Stimulated activated CD8-positive, alpha-beta memory T cell treated with anti-CD3 and anti-CD28 coated beads, Interleukin-15, amount 100 ng/mL, for 24 hours (primary cell): Measurements from ENCODE around the gene PPP6R3.
"Not testable (repeated sequence)": the region's sequence is repeated elsewhere in the genome, so short reads cannot be mapped to it uniquely, and the experiment has no call there.

Experiments
- DNase-seq: peaks from one replicate; pipeline ENCODE4 v3.0.0-alpha.2; 2020; ENCODE audit warnings: low read depth

PPP6R3 gene

DNA sequence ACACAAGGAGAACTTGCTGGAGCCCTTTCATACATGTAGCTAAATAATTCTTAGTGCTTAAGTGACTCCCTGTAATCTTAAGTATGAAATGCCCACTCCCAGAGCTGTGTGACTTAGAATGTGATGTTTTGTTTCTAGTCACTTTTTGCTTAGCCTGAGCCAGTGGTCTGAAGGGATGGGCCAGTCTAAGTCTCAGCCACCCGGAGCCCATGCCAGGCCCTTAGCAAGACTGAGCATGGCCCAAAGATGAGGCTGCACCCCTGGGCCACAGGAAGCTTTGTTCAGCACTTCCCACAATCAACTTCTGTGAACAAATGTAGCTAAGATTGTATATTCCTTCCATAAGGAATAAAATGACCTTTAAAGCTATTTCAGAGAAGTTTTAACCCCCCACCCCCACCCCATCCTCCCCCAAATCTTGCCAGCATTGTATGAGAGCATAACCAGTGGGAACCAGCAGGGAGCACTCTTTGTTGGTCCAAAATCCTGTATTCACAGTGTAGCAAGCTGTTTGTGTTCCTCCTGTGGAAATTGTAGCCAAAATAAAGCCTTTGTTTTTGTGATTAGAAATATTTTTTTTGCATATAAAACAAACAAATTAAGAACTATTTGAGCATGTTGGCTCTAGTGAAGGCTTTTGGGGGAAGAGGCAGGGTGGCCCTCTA is 150.0 kb downstream of the PPP6R3 start:
- no peak for DNase-seq

DNA sequence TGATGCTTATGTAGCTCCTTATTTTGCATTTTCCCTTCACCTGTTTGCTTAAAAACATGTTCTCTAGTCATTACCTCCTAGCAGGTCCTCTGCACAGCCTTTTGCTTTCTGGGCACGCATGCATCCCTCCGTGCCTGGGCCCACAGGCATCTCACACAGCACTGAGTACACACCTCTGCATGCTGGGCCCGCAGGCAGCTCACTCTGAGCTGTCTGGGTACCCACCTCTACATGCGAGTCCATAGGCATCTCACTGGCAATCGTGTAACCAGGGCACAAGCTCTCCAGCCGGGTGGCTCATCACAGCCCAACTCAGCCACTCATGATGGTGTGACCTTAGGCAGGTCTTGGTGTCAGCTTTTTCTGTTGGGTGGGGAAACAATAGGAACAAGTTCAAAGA is 155.1 kb downstream of the PPP6R3 start:
- no peak for DNase-seq

DNA sequence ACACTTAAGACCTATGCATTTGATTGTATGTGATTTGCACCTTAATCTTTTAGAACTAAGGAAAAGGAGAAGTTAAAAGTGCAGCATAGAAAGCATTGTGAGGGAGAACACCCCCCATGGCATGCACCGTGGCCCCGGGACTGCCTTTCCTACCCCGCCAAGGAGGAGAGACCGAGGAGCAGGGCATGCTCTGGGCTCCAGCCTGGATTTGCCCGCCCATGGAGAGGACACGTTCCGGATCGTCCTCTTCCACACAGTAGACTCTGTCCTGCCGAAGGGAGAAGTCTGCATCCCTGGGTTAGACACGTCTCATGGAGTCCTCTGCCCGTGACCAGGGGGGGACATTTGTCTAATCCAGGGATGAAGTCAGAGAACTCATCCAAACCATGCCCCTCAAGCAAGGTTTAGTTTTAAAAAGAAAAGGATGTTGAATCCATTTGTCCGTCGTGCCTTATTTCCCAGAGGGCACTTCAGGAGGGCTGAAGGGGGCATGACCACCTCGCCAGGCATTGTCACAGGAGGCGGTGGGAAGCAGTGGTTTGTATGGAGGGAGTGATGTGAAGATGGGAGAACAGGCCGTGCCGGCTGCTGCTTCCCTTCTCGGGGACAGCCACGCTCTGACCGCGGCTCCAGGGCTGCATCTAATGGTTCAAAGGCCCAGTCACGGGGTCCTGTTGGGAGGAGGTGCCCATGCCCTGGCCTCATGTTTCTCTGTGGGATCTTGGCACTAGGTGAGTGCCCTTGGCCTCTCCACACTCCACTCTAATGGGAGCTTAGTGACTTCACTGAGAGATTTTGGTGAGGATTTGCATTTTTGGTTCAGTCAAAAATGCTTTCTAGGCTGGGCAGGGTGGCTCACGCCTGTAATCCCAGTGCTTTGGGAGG is 157.6 kb downstream of the PPP6R3 start:
- no peak for DNase-seq

DNA sequence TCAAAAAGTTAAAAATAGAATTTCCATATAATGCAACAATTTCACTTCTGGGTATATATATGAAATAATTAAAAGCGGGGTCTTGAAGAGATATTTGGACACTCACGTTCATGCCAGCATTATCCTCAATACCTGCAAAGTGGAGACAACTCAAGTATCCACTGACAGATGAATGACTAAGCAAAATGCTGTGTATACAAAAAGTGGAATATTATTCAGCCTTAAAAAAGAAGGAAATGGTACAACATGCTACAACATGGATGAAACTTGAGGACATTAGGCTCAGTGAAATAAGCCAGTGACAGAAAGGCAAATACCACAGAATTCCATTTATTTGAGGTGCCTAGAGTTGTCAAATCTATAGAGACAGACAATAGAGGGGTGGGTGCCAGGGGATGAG is 161.3 kb downstream of the PPP6R3 start:
- no peak for DNase-seq

DNA sequence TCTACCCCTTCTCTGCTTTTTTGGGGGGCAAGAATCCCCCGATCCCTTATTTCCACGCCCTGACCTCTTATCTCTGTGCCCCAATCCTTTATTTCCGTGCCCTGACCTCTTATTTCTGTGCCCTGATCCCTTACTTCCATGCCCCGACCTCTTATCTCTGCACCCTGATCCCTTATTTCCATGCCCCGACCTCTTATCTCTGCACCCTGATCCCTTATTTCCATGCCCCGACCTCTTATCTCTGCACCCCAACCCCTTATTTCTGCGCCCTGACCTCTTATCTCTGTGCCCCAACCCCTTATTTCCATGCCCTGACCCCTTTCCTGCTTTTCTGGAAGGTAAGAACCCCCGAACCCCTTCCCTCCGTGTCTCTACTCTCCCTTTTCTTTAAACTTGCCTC is 163.2 kb downstream of the PPP6R3 start:
- not testable (repeated sequence) for DNase-seq

DNA sequence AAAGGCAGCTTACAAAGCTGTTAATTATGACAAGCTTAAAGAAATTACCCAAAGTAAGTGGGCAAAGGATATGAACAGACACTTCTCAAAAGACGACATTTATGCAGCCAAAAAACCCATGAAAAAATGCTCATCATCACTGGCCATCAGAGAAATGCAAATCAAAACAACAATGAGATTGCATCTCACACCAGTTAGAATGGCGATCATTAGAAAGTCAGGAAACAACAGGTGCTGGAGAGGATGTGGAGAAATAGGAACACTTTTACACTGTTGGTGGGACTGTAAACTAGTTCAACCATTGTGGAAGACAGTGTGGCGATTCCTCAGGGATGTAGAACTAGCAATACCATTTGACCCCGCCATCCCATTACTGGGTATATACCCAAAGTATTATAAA is 164.5 kb downstream of the PPP6R3 start:
- not testable (repeated sequence) for DNase-seq

DNA sequence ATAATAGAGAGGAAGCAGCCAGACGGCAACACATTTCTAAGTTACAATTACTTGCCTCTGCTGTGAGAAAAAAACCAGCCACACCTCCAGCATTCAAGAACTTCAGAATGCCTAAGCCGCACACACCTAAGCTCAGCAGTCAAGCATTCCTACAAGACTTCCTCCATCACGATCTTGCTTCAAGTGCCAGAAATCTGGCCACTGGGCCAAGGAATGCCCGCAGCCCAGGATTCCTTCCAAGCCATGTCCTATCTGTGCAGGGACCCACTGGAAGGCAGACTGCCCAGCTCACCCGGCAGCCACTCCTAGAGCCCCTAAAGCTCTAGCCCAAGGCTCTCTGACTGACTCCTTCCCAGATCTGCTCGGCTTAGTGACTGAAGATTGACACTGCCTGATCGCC is 165.7 kb downstream of the PPP6R3 start:
- DNase-seq, result not testable (repeated sequence)

DNA sequence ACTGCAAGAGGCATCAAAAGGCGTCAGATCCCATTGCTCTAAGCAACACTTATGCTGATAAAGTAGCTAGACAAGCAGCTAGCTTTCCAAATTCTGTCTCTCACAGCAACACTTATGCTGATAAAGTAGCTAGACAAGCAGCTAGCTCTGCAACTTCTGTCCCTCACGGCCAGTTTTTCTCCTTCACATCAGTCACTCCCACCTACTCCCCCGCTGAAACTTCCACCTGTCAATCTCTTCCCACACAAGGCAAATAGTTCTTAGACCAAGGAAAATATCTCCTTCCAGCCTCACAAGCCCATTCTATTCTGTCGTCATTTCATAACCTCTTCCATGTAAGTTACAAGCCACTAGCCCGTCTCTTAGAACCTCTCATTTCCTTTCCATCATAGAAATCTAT is 168.3 kb downstream of the PPP6R3 start:
- DNase-seq, result not testable (repeated sequence)

DNA sequence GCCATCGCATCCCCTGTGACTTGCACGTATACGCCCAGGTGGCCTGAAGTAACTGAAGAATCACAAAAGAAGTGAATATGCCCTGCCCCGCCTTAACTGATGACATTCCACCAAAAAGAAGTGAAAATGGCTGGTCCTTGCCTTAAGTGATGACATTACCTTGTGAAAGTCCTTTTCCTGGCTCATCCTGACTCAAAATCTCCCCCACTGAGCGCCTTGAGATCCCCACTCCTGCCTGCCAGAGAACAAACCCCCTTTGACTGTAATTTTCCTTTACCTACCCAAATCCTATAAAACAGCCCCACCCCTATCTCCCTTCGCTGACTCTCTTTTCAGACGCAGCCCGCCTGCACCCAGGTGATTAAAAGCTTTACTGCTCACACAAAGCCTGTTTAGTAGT is 171.8 kb downstream of the PPP6R3 start:
- DNase-seq, result not testable (repeated sequence)

DNA sequence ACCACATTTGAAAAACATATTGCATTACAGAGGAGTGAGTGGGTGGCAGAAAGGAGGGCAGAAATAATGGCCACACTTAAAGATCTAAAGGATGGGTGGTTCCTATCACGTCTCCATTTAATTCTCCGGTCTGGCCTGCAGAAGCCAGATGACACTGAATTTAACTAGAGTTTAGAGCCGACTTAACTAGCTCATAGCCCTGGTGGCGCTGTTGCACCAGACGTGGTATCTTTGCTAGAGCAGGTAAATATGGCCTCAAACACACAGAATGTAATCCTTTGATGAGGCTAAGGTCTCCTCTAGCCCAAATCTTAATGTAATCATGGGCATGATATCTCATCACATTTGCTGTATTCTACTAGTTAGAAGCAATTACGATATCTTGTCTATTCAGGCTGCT is 172.2 kb downstream of the PPP6R3 start:
- DNase-seq, result no peak

DNA sequence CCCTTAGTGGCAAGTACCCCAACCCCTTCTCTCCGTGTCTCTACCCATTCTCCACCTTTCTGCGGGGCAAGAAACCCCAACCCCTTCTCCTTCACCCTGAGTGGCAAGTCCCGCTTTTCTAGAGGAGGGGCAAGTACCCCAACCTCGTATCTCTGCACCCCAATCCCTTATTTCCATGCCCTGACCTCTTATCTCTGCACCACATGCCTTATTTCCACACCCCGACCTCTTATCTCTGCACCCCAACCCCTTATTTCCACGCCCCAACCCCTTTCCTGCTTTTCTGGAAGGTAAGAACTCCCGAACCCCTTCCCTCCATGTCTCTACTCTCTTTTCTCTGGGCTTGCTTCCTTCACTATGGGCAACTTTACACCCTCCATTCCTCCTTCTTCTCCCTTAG is 174.1 kb downstream of the PPP6R3 start:
- DNase-seq, result not testable (repeated sequence)

DNA sequence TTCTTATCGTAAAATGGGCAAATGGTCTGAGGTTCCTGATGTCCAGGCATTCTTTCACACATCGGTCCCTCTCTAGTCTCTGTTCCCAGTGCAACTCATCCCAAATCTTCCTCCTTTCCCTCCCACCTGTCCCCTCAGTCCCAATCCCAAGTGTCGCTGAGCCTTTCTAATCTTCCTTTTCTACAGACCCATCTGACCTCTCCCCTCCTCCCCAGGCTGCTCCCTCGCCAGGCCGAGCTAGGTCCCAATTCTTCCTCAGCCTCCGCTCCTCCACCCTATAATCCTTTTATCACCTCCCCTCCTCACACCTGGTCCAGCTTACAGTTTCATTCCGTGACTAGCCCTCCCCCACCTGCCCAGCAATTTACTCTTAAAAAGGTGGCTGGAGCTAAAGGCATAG is 174.6 kb downstream of the PPP6R3 start:
- DNase-seq, result not testable (repeated sequence)

DNA sequence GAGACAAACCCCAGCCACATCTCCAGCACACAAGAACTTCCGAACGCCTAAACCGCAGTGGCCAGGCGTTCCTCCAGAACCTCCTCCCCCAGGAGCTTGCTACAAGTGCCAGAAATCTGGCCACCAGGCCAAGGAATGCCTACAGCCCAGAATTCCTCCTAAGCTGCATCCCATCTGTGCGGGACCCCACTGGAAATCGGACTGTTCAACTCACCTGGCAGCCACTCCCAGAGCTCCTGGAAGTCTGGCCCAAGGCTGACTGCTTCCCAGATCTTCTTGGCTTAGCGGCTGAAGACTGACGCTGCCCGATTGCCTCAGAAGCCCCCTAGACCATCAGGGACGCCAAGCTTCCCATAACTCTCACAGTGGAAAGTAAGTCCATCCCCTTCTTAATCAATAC is 175.3 kb downstream of the PPP6R3 start:
- not testable (repeated sequence) for DNase-seq

DNA sequence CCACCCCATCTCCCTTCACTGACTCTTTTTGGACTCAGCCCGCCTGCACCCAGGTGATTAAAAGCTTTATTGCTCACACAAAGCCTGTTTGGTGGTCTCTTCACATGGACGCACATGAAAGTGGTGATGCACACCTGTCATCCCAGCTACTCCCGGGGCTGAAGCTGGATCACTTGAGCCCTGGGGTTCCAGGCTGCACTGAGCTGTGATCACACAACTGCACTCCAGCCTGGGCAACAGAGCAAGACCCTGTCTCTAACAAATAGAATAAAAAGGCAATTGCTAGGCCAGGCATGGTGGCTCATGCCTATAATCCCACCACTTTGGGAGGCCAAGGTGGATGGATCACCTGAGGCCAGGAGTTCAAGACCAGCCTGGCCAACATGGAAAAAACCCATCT is 178.8 kb downstream of the PPP6R3 start:
- not testable (repeated sequence) for DNase-seq

DNA sequence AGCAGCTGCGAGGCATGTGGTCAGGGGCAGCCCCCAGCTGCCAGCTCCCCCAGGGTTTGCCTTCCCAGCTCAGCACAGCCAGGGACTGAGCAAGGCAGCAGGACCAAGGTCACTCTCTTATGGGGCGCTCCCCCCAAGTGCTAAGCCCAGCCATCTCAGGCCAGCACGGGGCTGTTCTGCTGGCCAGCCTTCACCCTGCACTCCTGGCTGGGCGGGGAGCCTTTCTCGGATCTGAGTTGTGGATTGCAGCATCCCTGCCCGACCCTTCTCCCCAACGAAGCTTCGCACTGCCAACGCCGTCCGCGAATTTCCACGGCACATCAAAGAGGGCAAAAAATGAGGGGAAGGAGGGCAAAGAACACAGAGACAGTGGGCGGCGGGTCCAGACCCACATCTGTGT is 181.3 kb downstream of the PPP6R3 start:
- no peak for DNase-seq

DNA sequence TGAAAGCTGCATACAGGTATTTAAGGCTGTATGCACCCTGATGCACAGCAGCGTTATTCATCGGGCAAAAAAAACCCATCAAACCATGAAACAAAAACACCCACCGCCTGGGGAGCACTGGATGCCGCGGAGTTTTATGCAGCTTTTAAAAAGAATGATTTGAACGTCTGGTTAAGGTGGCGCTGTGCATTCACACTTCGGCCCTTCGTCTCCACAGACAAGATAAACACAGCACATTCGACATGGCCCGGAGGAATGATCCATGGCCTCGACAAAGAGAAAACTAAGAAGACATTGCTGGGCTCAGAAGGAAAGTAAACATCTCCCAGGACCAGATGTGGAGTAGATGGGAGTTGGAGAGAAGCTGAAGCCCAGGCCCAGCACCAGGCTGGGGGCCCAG is 183.0 kb downstream of the PPP6R3 start:
- no peak for DNase-seq

DNA sequence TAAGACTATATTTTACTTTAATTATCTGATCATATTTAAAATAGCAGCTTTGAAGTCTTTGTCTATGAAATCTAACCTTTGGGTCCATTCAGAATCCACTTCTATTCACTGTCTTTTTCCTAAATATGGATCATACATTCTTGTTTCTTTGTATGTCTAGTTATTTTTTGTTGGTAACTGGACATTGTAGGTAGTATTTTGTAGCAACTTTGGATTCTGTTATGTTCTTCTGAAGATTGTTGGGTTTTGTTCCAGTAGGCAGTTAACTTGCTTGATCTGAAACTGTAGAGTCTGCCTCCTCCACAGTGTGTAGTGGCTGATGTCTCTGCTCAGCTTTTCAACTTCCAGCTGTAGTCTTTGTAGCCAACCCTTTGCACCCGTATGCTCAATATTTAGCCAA is 186.3 kb downstream of the PPP6R3 start:
- DNase-seq, result no peak

DNA sequence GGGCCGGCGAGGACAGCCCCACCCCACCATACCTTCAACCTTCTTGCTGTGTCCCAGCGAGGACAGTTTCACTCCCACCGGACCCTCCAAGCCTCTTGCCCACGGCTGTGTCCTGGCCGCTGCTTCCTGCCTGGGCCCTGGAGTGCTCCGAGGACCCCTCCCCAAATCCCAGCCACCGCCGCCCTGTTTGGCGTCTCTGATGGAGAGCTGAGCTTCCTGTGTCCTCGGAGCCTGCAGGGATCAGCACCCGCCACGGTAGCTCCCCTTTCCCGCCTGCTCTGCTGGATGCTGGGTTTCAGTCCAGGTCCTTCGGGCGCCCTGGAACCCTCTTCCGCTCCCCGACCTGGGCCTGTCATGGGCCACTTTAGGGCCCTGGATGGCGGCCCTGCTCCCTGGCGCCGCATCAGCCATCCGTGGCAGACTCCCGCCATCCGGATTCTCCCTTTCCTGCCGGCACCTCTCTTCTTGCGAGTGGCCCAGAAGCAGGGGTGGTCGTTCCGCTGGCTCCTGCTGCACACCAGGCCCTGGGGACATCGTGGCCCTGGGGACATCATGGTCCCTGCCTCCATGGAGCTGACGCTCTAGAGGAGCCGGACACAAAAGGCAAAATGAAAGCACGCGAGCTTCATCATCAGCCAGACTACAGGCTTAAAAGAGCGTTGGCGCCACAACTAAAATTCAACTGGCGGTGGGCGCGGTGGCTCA is 189.5 kb downstream of the PPP6R3 start:
- no peak for DNase-seq

DNA sequence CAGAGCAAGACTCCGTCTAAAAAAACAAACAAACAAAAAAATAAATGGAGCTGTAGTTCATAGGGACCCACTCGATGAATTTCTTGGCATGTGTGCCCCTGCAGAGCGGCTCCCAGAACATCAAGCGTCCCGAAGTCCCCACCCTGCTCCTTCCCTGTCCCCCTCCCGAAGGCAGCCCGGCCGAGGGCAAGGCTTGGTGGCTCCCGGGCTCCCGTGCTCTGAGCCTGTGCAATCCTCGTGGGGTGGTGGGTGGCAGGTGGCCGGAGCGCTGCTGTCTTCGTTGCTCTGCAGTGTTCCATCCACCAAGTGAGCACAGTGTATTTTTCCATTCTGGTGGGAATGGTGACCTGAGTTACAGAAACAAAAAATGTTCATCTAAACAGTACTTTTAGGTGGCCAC is 190.2 kb downstream of the PPP6R3 start:
- no peak for DNase-seq

DNA sequence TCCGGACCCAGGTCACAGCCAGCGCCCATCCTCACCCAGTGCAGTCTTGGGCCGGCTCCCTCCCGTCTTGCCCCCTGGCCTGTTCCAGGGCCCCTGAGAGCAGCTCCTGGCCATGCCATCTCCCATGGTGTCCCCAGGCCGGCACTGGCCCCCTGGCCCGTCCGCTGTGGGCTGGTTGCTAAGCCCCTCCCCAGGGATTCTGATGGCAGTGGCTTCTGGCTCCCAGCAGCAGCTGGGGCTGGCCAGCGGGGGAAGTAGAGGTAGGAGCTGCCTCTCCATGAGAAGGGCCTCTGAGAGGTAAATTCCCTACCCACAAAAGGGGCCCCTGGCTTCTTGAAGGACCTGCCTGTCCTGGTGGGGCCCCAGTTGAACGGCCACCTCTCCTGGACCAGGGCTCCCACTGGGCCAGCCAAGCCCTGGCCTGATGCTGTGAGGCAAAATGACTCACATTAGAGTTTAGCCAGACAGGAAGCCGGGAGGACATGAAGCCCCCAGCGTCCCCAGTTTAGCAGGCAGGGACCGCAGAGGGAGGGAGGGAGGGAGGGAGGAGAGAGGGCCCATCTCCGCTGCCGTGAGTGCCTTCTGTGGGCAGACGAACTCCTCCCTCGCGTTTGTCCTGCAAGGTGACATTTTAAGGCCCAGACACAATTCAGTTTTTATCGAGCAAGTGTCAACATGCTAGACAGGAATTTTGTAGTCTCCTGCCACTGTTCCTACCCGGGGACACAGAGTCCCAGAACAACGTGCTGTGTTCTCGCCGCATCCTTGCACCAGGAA is 190.8 kb downstream of the PPP6R3 start:
- DNase-seq, result no peak

DNA sequence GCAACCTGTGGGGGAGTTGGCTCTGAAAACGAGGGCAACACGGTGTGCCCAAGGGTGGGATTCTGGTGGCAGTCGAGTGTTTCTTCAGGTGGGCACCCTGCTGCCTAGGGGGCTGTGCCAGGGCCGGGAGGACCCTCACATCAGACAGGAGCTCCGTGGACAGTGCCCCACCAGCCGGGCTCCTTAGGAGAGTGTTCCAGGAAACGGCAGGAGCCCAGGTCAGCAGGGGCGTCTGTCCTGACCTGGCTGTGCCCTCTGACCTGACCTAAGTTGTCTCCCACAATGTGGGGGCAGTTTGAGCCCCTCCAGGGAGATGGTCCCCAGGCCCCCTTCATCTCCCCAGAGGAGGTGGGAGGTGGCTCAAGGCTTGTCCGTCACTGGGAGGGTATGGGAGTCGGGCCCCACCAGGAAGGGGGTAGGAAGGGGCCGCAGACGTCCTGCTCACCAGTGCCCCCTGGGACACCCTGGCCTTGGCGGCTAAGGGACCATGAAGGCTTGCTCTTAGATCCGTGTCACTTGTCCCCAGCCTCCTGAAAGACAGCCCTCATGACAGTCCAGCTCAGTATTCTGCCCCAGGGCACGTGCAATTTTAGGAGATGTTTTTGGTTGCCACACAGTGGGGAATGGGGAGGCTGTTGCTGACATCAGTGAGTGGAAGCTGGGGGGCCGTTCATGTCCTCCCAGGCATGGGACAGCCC is 191.6 kb downstream of the PPP6R3 start:
- DNase-seq, result no peak
